DMS53 treated with DMSO at 0.1 percent for 48 hours (cell line): Measurements from ENCODE around the gene VPS9D1.

Source experiments
- DNase-seq: peaks from one replicate; lab custom pipeline; 2025; ENCODE audit not compliant: unreplicated experiment; lab: John Stamatoyannopoulos, UW

The VPS9D1 gene

DNA sequence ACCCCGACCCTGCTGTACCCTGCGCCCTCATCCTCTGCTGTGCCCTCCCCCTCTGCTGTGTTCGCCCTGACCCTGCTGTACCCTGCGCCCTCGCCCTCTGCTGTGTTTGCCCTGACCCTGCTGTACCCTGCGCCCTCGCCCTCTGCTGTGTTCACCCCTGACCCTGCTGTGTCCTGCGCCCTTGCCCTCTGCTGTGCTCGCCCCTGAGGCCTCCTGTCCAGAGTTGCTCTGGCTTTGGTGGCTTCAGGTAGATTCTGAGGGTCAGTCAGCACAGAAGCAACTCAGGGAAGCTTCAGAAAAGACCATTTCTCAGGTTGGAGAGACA lies 12.2 kb upstream of the VPS9D1 start:
- DNase-seq = no peak

DNA sequence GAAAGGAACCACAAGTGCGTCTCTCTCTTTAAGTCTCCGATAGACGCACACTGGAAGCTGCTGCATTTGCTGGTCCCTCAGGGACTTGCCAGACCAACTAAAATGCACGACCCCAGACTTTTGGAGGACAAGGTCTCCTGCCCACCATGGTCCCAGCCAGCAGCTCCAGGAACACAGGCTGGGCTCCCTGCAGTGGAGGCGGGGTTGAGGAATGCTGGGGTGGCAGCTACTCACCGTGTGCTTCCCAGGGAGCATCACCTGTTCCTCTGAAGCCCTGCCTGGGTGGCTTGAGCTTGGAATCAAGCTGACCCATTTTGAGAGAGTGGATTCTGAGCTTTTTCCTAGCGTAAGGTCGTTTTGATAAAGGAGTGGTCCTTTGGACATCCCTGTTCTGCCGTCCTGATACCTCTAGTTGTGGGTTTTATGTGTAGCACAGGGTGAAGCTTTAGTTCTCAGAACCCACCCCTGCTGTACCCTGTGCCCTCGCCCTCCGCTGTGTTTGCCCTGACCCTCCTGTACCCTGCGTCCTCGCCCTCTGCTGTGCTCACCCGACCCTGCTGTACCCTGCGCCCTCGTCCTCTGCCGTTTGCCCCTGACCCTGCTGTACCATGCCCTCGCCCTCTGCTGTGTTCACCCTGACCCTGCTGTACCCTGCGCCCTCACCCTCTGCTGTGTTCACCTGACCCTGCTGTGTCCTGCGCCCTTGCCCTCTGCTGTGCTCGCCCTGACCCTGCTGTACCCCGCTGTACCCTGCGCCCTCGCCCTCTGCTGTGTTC lies 11.6 kb upstream of the VPS9D1 start:
- DNase-seq = no peak

DNA sequence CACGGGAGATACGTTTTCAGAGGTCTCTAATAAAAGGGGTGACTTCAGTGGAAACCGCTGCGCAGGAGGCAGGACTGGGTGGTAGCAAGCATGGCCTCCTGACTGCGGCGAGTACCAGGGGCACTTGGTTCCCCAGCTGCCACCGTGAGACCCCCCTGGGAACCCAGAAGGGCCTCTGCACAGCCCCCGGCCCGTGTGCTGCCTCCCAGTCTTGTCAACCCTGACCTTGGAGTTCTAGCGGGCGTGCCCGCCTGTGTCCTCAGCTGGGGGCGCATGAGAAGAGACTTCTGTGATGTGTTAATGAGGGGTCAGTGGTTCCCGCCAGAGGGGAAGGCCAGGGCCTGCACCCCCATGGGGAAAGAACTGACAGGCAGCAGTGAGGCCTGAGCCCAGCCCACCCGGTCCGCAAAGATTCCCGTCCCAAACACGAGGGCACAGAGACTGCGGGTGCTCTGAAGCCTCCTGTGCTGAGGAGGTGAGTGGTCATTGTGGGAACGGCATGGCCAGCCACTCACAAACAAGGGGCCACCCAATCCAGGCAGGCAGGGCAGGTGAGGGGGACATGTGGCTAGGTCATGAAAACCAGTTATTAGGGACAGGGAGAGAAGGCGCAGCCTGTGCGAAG lies 10.0 kb upstream of the VPS9D1 start:
- DNase-seq = no peak

DNA sequence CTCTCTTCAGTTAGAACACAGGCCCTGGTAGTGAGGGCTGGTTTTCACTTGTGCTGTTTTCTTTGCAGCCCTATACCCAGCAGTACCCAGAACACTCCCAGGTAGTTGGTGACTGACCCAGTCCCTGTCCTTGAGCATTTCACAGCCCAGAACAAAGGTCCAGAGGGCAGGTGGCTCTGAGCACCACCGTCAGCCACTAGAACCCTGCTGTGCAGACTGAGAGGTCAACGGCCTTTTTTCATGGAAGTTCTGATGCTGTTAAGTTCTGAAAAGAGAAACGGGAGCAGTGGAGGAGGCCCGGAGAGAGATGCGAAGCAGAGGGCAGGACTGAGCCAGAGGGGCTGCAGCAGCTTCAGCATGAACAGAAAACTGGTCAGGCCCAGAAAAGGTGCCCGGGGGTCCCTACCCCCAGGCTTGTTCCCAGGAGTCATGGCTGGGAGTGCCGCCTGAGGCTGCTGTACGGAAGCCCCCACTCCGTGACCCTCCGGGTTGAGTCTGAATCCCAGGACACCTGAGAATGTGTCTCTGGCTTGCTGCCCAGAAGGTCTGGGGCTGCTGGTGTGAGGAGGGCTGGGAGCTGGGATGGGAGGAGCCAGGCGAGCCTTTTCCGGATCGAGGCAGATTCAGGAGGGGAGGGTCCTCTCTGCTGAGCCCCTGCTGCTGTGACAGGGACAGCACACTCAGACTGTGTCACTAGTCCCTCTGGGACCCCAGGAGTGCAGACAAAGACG lies 9.3 kb upstream of the VPS9D1 start:
- no peak for DNase-seq

DNA sequence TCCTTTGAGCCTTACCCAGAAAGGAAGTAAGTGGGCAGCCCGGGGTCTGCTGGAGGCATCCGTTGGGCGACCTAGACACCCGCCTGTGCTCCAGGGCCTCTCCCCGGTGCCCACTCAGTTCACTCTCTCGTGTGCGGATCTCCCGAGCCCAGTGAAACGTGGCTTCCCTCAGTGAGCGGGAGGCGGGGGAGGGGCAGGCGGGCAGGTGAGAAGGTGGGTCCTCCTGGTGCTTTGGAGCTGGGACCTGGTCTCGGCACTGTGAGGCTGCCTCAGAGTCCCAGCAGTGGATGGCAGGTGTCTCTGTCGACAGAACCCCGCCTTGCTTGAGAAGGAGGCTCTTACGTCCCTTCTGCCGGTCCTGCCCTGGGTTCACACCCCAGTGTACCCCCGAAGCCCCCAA lies 8.6 kb upstream of the VPS9D1 start:
- DNase-seq = no peak

DNA sequence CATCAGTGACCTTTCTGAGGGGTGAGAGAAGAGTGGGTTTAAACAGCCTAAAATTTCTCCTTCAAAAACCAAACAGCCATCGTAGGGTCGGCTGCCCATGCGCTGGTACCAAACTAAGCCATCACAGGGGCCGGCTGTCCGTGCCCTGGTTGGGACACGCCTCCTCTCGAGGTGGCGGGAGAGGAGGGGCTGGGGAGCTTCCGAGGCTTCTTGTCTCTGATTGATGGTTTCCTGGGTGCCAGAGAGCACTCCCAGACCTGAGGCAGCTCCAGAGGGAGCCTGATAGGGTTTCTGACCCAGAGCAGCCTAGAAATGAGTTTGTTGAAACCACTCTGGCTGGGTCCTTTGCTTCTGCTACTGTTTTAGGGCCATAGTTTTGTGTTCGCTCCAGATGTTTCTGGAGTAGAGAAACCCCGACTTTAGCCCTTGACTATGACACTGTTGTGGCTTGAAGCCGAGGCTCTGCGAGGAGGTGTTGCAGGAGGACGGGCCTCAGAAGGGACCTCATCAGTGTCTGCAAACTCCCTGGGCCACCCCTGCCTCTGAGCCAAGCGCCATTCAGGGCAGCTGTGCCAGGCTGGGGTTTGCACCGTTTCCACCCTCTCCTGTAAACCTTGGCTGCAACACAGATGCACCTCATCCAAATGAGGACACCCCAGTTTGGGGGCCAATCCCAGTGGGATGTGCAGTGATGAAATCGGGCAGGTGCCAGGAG lies 6.9 kb upstream of the VPS9D1 start:
- DNase-seq = no peak

DNA sequence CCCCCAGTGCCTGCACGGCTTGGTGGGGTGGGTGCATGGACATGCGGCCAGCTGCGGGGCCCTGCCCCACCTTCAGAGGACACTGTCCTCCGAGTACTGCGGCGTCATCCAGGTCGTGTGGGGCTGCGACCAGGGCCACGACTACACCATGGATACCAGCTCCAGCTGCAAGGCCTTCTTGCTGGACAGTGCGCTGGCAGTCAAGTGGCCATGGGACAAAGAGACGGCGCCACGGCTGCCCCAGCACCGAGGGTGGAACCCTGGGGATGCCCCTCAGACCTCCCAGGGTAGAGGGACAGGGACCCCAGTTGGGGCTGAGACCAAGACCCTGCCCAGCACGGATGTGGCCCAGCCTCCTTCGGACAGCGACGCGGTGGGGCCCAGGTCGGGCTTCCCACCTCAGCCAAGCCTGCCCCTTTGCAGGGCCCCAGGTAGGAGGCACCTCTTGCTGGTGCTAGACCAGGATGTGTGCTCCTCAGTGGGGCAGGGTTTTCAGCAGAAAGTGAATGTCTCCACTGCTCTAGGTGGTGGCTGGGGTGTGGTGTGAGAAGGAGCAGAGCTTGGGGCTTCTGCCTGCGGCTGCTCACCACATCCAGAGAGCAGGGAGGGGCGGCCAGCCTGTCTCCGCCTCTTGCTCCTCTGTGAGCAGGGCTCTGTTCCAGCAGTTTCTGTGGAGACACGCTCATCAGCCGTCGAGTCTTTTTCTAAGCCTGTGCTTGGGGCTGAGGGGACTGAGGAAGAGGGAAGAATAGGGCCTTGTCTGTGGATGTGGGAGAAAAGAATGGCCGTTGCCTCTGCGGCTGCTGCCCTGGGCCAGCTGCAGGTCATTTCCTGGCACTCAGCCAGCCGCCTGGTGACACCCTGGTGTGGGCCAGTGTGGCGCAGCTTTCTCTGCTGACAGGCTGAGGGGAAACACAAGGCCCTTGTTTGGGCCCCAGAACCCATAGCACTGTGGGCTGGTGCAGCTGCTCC lies 2.9 kb upstream of the VPS9D1 start:
- DNase-seq = no peak

DNA sequence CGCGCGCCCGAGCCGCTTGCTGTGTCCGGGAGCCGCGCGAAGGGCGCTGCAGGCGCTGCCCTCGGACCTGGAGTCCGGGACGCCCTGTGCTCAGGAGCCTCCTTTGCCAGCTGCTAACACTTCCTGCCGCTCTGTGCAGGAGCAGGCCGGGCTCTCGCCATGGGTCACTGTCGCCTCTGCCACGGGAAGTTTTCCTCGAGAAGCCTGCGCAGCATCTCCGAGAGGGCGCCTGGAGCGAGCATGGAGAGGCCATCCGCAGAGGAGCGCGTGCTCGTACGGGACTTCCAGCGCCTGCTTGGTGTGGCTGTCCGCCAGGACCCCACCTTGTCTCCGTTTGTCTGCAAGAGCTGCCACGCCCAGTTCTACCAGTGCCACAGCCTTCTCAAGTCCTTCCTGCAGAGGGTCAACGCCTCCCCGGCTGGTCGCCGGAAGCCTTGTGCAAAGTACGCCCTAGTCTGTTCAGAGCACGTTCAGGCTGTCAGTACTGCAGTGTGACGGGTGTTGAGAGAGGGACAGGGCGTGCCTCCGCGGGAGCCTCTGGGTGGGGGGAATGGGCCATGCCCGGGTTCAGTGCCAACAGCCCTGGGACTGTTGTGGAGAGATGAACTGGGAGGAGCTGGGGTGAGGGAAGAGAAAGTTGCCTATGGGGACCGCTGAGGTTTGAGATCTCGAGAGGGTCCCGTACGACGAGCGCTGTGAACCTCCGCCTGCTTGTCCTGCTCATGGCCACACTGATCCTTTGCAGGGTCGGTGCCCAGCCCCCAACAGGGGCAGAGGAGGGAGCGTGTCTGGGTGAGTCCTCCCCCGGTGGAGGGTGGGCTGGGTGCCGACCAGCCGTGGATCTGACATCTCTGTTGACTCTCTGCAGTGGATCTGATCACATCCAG lies 1.9 kb upstream of the VPS9D1 start:
- peak; percentile 19 for DNase-seq

DNA sequence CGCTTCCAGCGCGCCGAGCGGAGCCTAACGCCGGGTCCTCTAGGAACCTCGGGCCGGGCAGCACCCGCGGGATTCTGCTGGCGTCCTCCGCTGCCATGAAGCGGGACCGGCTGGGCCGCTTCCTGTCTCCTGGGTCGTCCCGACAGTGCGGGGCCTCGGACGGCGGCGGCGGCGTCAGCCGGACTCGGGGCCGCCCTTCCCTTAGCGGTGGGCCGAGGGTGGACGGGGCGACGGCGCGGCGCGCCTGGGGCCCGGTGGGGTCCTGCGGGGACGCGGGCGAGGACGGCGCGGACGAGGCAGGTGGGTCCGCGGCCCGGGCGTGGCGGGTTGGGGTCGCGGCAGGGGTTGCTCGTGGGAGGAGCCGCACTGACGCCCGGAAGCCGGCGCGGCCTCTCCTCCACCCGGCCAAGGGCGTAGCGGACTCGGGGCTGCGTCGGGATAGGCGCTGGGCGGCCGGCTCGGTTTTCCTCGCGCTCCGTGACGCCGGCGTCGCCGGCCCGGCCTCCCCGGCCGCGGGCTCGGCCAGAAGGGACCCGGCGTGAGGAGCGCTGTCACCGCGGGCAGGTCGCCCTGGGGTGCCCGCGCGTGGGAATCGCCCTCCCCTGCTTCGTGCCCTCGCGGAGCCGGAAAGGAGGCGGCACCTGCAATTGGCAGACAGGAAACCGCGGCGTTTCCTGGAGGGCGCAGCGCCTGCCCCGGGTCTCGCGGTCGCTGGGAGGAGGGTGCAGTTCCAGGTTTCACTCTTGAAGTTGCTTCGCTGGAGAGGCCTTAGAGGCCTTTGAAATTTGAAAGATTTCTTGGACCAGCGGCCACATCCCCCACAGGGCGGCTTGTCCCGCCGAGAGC lies 1.1 kb upstream of the VPS9D1 start:
- peak; percentile 22 for DNase-seq

DNA sequence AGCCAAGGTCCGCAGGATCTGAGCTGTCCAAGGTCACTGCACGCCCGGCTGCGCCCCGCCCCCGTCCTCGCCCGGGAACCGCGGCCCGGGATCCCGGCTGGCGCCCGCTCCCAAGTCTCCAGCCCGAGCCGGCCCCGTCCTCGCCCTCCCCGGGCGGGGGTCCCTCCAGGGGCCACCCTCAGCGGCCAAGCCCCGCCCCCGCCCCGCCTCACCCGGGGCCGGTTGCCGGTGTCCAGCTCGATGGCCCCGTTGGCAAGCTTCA lies 216 bp downstream of the VPS9D1 start:
- no peak for DNase-seq

DNA sequence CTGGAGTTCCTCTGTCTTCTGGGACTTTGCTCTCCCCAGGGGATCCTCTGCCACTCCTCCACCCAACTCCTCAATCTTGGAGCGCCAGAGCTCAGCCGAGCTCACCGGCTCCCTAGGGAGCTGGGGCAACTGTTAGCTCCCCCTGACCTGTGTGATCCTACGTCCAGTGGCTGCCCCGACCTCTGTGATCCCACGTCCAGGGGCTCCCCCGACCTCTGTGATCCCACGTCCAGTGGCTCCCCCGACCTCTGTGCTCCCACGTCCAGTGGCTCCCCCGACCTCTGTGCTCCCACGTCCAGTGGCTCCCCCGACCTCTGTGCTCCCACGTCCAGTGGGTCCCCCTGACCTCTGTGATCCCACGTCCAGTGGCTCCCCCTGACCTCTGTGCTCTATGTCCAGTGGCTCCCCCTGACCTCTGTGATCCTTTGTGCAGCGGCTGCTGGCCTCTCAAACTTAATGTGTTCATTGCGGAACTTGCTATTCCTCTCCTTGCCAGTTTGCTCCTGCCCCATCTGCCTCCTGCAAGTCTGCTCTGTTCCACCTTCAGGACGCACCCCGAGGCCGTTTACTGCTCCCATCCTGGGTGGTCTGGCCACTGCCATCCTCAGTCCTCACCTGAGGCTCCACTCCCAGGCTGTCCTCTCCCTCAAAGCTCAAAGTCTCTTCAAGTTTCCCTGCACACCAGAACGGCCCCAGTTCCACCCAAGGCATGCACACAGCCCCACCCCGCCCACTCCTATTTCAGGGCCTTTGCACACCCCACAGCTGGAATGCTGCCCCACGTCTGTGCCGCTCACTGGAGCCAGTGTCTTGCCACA lies 2.8 kb downstream of the VPS9D1 start:
- no peak for DNase-seq

DNA sequence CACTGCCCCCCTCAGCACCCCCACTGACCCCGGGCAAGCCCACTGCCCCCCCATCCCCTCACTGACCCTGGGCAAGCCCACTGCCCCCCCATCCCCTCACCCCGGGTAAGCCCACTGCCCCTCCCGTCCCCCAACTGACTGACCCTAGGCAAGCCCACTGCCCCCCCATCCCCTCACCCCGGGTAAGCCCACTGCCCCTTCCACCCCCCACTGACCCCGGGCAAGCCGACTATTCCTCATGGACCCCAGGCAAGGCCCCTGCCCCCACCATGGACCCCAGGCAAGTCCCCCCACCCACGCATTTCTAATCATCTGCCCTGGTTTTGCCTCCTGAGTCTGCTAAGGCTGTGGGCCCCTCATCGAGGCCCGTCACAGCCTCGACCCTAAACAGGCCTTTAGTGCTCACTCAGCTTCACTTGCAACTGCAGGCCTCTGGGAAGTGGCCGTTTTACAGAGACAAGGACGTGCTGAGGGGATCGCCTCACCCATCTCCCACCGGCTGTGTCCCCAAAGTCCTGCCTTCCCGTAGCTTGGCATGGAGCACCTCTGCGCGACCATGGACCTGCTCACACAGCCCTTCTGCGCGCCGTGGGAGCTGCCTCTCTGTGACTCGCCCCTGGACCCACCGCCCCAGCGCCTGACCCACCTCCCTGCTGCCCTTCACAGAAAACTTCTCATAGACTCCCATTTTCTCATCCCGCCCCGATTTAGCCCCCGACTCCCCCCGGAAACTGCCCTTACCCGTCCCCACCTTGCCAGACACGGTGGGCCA lies 3.6 kb downstream of the VPS9D1 start:
- DNase-seq = no peak

DNA sequence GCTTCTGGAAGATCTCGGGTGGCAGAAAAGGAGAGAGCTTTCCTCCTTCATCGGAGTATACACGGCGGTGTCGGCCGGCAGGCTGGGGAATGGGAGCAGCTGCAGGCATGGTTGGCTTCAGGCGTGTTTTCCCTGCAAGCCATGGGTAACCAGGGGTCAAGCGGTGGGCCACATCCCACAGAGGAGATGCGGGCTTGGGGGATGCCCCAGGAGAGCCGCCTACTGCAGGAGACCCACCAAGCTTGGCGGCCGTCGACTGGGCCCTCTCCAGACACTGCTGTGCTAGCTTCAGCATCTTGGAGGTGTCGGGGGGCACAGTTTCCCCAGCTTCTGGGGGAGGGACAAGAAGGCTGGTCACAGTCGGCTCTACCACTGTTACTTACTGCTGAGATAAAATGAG lies 4.2 kb downstream of the VPS9D1 start:
- DNase-seq = no peak

DNA sequence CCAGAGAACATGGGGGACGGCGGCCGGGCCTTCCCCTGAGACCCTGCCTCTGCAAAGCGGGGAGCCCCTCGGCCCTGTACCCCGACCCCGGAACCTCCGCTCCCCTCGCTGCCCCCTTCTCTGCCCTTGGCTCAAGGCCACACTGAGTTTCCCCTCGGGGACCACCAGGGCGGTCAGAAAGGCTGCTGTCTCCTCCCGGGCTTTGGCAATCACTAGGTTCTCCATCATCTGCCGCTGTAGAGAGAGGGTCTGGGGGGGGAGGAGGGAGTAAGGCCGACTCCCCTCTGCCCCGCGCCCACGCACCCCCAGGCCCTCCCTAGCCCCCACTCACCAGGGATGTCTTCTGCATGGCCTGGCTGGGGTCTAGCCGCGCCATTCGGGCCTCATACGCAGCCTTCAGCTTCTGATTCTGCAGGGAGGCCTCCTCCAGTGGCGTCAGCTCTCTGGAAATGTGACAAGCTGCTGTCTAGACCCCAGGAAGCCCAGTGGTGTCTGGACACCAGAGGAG lies 8.4 kb downstream of the VPS9D1 start:
- no peak for DNase-seq

DNA sequence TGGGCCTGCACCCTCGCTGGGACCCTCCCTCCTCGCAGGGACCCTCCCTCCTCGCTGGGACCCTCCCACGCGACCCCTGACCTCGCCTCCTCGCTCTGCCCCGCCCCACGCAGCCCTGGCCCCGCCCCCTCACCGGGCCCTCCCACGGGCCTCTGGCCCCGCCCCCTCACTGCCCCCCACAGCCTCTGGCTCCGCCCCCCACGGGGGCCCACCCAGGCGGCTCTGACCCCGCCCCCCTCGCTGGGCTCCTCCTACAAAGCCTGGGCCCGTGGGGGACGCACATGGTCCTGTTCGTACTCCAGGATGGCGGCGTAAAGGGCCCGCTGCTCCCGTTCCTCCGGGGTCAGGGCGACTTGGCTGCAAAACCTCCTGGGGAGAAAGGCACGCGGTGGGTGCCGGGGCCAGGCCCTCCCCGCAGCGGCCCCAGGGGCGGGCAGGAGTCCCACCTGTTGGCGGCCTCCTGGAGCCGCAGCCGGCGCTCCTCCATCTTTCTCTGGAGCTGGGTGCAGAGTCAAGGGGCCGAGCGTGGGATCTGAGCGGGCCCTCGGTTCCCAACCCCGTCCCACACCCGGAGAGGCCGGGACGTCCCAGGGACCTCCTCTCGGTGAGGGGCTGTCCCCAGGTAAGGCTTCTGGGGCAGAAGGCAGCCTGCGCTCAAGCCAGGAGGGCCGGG lies 9.0 kb downstream of the VPS9D1 start:
- peak; percentile 14 for DNase-seq

DNA sequence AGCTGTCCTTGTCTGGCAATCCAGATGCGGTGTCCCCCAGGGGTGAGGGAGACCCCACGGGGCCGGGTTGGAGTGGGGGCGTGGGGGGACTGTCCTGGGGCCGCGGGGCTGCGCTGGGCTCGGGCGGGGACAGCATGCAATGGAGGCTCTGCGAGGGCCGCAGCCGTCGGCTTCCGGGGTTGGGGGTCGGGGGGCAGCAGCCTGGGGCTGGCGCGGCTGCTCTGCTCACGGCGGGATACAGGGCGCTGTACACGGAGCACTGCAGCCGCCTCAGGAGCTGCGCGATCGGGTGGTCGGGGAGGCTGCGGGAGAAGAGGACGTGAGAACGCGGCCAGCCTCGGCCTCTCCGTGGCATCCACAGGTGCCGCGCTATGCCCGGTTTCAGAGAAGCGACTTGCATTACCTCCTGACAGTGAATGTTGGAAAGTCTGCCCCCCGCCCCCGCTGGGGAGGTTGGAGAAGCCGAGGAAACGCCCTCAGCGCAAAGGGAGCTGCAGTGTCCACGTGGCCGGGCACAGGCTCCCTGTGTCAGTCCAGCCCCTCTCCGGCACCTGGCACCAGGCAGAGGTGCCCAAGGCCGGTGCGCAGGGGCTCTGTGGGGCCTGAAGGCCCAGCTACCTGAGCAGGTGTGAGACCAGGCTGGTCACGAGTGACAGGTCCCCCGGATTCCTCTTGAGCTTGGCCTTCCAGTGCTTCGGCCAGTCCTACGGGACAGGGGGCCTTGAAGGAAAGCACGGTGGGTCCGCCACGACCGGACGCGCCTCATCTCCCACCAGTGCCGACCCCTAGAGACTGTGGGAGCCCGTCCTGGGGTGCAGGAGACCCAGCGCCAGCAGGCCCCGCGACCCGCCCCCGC lies 9.8 kb downstream of the VPS9D1 start:
- no peak for DNase-seq
